Mesothelial cell of epicardium (in vitro differentiated cells): Measurements from ENCODE around the gene ZDHHC17. TPM values are rescaled to one million over a fixed set of nuclear protein-coding genes. Genes with fewer than 3 reads are reported as not detected.
"Not testable (repeated sequence)": the region's sequence is repeated elsewhere in the genome, so short reads cannot be mapped to it uniquely, and the experiment has no call there.

ENCODE experiments used
- DNase-seq, 2 experiments: peaks; one replicate each; pipeline ENCODE4 v3.0.0; 2021; ENCODE audit warnings: low spot score in 2 of 2; ENCODE audit not compliant: unreplicated experiment in 2 of 2
- H3K27ac Mint-ChIP-seq: 2 replicates; pipeline ENCODE4 v1.8.0; 2021; ENCODE audit warnings: mixed read lengths
- H3K27me3 Mint-ChIP-seq: 2 replicates; pipeline ENCODE4 v1.8.0; 2021; ENCODE audit warnings: low read depth, mixed read lengths
- H3K36me3 Mint-ChIP-seq: 2 replicates; pipeline ENCODE4 v1.8.0; 2021; ENCODE audit warnings: mixed read lengths
- H3K4me1 Mint-ChIP-seq: 2 replicates; pipeline ENCODE4 v1.8.0; 2021; ENCODE audit warnings: mixed read lengths
- H3K4me3 Mint-ChIP-seq: 2 replicates; pipeline ENCODE4 v1.8.0; 2021; ENCODE audit warnings: mild to moderate bottlenecking, moderate library complexity, mixed read lengths
- H3K9me3 Mint-ChIP-seq: 2 replicates; pipeline ENCODE4 v1.8.0; 2021; ENCODE audit warnings: mixed read lengths
- total RNA-seq: library from RNA; stranded (reverse); gene quantifications from 3 replicates; pipeline ENCODE4 v1.2.1, GENCODE V29; 2021
- TF ChIP-seq, protein P1 (sequence below): fragments of 200-600 bp; sonication (generic); IDR thresholded peaks from one replicate; pipeline ENCODE4 v1.5.0; 2021; ENCODE audit warnings: antibody characterized with exemption; ENCODE audit not compliant: unreplicated experiment

Gene ZDHHC17
- total RNA-seq, 1 donor from 2014 or later = 61.7 TPM

DNA sequence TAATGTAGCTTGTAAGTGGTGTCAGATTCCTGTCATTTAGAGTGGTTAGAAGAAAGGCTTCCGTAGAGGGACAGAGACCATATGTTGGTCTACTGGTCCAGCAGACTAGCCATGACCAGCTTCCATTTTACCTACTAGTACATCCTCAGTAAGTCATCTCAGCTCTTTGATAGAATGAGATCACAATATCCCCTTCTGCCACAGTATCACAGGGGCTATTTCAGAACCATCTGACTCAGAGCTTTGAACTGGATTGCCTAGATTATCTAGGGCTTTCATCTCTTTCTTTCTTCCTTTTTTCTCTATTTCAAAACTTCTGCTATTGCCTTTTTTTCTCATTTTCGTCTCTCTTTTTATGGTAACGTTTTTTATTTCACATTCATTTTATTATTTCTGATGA, 4.7 kb downstream of the ZDHHC17 start:
- Mint-ChIP-seq H3K4me1 (peaks cover 16% of the 10 kb centered on the region), H3K27me3 (no peaks in the 10 kb centered on the region), H3K9me3 (no peaks in the 10 kb centered on the region), H3K4me3 (no peak overlapping the region), H3K27ac (peak overlapping the region; percentile 9), H3K36me3 (peaks cover 5% of the 10 kb centered on the region)
- TF ChIP-seq, protein P1, sequence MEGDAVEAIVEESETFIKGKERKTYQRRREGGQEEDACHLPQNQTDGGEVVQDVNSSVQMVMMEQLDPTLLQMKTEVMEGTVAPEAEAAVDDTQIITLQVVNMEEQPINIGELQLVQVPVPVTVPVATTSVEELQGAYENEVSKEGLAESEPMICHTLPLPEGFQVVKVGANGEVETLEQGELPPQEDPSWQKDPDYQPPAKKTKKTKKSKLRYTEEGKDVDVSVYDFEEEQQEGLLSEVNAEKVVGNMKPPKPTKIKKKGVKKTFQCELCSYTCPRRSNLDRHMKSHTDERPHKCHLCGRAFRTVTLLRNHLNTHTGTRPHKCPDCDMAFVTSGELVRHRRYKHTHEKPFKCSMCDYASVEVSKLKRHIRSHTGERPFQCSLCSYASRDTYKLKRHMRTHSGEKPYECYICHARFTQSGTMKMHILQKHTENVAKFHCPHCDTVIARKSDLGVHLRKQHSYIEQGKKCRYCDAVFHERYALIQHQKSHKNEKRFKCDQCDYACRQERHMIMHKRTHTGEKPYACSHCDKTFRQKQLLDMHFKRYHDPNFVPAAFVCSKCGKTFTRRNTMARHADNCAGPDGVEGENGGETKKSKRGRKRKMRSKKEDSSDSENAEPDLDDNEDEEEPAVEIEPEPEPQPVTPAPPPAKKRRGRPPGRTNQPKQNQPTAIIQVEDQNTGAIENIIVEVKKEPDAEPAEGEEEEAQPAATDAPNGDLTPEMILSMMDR = no peak
- no peak for DNase-seq

- H3K4me1 Mint-ChIP-seq = peaks cover 22% of the 10 kb centered on the region
- H3K36me3 Mint-ChIP-seq = peaks cover 12% of the 10 kb centered on the region
- DNase-seq = no peak
- no peak overlapping the region for H3K27ac Mint-ChIP-seq
- TF ChIP-seq, protein P1 = no peak
- H3K4me3 Mint-ChIP-seq = no peak overlapping the region
- H3K27me3 Mint-ChIP-seq = no peaks in the 10 kb centered on the region
- no peaks in the 10 kb centered on the region for H3K9me3 Mint-ChIP-seq
Observed at GRCh38 chr12:76777765-76778216, 13.9 kb downstream of the ZDHHC17 start.

GRCh38 chr12:76778364-76778763, 14.4 kb downstream of the ZDHHC17 start:
- Mint-ChIP-seq H3K36me3 (peaks cover 8% of the 10 kb centered on the region), H3K4me1 (peaks cover 28% of the 10 kb centered on the region), H3K27me3 (no peaks in the 10 kb centered on the region), H3K27ac (no peak overlapping the region), H3K9me3 (no peaks in the 10 kb centered on the region), H3K4me3 (no peak overlapping the region)
- TF ChIP-seq, protein P1 = no peak
- no peak for DNase-seq

DNA sequence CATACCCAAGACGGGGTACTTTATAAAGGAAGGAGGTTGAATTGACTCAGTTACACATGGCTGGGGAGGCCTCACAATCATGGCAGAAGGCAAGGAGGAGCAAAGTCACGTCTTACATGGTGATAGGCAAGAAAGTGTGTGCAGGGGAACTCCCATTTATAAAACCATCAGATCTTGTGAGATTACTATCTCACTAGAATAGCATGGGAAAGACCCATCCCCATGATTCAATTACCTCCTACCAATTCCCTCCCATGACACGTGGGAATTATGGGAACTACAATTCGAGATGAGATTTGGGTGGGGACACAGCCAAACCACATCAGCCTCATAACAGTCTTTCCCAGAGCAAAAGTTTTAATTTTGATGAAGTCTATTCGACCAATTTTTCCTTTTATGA, 15.4 kb downstream of the ZDHHC17 start:
- H3K27me3 Mint-ChIP-seq, H3K27ac Mint-ChIP-seq, H3K4me3 Mint-ChIP-seq, H3K9me3 Mint-ChIP-seq, DNase-seq, H3K36me3 Mint-ChIP-seq: not testable (repeated sequence)
- H3K4me1 Mint-ChIP-seq = peaks cover 32% of the 10 kb centered on the region

- Mint-ChIP-seq H3K27me3 (no peaks in the 10 kb centered on the region), H3K9me3 (peaks cover 5% of the 10 kb centered on the region), H3K4me1 (peaks cover 35% of the 10 kb centered on the region), H3K36me3 (peaks cover 13% of the 10 kb centered on the region), H3K27ac (peak overlapping the region; percentile 82), H3K4me3 (no peak overlapping the region)
- TF ChIP-seq, protein P1 = no peak
- DNase-seq = no peak
Observed at GRCh38 chr12:76781321-76781720, 17.4 kb downstream of the ZDHHC17 start.

GRCh38 chr12:76782526-76782925, 18.6 kb downstream of the ZDHHC17 start:
- Mint-ChIP-seq H3K27me3 (no peaks in the 10 kb centered on the region), H3K36me3 (peaks cover 21% of the 10 kb centered on the region), H3K4me1 (peaks cover 35% of the 10 kb centered on the region), H3K4me3 (no peak overlapping the region), H3K9me3 (peaks cover 17% of the 10 kb centered on the region), H3K27ac (peak overlapping the region; percentile 82)
- DNase-seq = no peak
- TF ChIP-seq, protein P1 = no peak
